Stimulated activated CD4-positive, alpha-beta T cell treated with anti-CD3 and anti-CD28 coated beads, Interleukin-12 subunit alpha, Interleukin-12 subunit beta, amount 100 ng/mL, for 24 hours (primary cell): Measurements from ENCODE around the gene MYO1C.
"Not testable (repeated sequence)": the region's sequence is repeated elsewhere in the genome, so short reads cannot be mapped to it uniquely, and the experiment has no call there.

Experiments used
- DNase-seq, 2 experiments: peaks; one replicate each; pipeline ENCODE4 v3.0.0-alpha.2; 2020; ENCODE audit warnings: low read depth in 2 of 2

Gene MYO1C

GRCh38 chr17:1423456-1424135 lies 68.9 kb downstream of the MYO1C start:
- no peak for DNase-seq

GRCh38 chr17:1422885-1423284 lies 69.6 kb downstream of the MYO1C start:
- DNase-seq, result no peak

- DNase-seq, result no peak
Measured at GRCh38 chr17:1421470-1421869, 71.0 kb downstream of the MYO1C start.

GRCh38 chr17:1420981-1421380 lies 71.5 kb downstream of the MYO1C start:
- DNase-seq, result no peak

- no peak for DNase-seq
Measured at GRCh38 chr17:1420163-1420562, 72.3 kb downstream of the MYO1C start.

- DNase-seq, result not testable (repeated sequence)
Measured at GRCh38 chr17:1418476-1418875, 74.0 kb downstream of the MYO1C start.

GRCh38 chr17:1416414-1416813 lies 76.1 kb downstream of the MYO1C start:
- no peak for DNase-seq

- DNase-seq, result no peak
Measured at GRCh38 chr17:1414634-1415033, 77.9 kb downstream of the MYO1C start.
